A673 (cell line): ENCODE measurements around the gene DEAF1. TPM values are rescaled to one million over a fixed set of nuclear protein-coding genes. Genes with fewer than 3 reads are reported as not detected.

Experiments used
- BruUV-seq: library from RNA; stranded (reverse); fragments of 400-500 nt; replicated peaks from 2 replicates; lab custom pipeline; 2021; lab: Mats Ljungman, UMichigan
- CTCF ChIA-PET: fragments of 300-600 bp; sonication (Branson Sonifier 250); formaldehyde crosslinking; loops from one replicate; lab custom pipeline; 2022; ENCODE audit warnings: antibody characterized with exemption; lab: Charles Lee
- POLR2A ChIA-PET: fragments of 300-600 bp; sonication (Branson Sonifier 250); formaldehyde crosslinking; loops from one replicate; lab custom pipeline; 2022; ENCODE audit warnings: antibody characterized with exemption; ENCODE audit not compliant: low non-redundant PET; lab: Charles Lee
- DNase-seq: peaks from one replicate; pipeline ENCODE4 v3.0.0-alpha.2; 2015; ENCODE audit warnings: low spot score
- H3K27ac ChIP-seq: fragments of 200-600 bp; sonication (generic); 2 replicates; pipeline ENCODE4 v1.5.1; 2016; ENCODE audit warnings: mixed run types, low read depth, mild to moderate bottlenecking, mixed read lengths, antibody characterized with exemption, low read length; ENCODE audit not compliant: poor library complexity, severe bottlenecking
- H3K27me3 ChIP-seq: fragments of 200-600 bp; sonication (generic); replicated peaks from 2 replicates; pipeline ENCODE4 v1.6.1; 2017; ENCODE audit warnings: mixed run types, low read depth, mild to moderate bottlenecking, mixed read lengths, antibody characterized with exemption, low read length; ENCODE audit not compliant: insufficient read depth, poor library complexity
- H3K36me3 ChIP-seq: fragments of 200-600 bp; sonication (generic); 2 replicates; pipeline ENCODE4 v1.6.1; 2016; ENCODE audit warnings: mixed run types, mild to moderate bottlenecking, mixed read lengths, antibody characterized with exemption, low read length; ENCODE audit not compliant: insufficient read depth, poor library complexity, severe bottlenecking
- H3K4me1 ChIP-seq: fragments of 200-600 bp; sonication (generic); 2 replicates; pipeline ENCODE4 v1.6.1; 2017; ENCODE audit warnings: mixed run types, mild to moderate bottlenecking, mixed read lengths, antibody characterized with exemption, low read length; ENCODE audit not compliant: insufficient read depth, poor library complexity, severe bottlenecking
- H3K4me3 ChIP-seq: fragments of 200-600 bp; sonication (generic); 2 replicates; pipeline ENCODE4 v1.5.1; 2016; ENCODE audit warnings: low read depth, mixed run types, mild to moderate bottlenecking, mixed read lengths, low read length; ENCODE audit not compliant: poor library complexity, severe bottlenecking
- H3K9me3 ChIP-seq: fragments of 200-600 bp; sonication (generic); 2 replicates; pipeline ENCODE4 v1.6.1; 2016; ENCODE audit warnings: mixed run types, low read depth, mild to moderate bottlenecking, mixed read lengths, antibody characterized with exemption, low read length; ENCODE audit not compliant: poor library complexity, severe bottlenecking
- CTCF ChIP-seq: fragments of 300-800, 200-600 bp; sonication (generic); conservative IDR thresholded peaks from 2 replicates; pipeline ENCODE4 v1.5.1; 2017; ENCODE audit warnings: low read depth, mild to moderate bottlenecking, antibody characterized with exemption, low read length, moderate library complexity, mixed read lengths
- EZH2 ChIP-seq: fragments of 200-600 bp; sonication (generic); IDR thresholded peaks from 2 replicates; pipeline ENCODE4 v1.6.1; 2017; ENCODE audit warnings: borderline replicate concordance, low read depth, mild to moderate bottlenecking, mixed read lengths, antibody characterized with exemption, low read length; ENCODE audit not compliant: poor library complexity, severe bottlenecking
- intact Hi-C: fragments of 100-400 bp; cut with micrococcal nuclease; formaldehyde crosslinking; loops from one replicate; pipeline ENCODE4 v1.10.0; 2022; ENCODE audit not compliant: unreplicated experiment
- total RNA-seq: library from RNA; stranded (reverse); gene quantifications from 2 replicates; pipeline ENCODE4 v1.2.3, GENCODE V29; 2021

DEAF1 gene
- total RNA-seq, 1 experiment from 2014 or later: 56.7 TPM

- DNase-seq: no peak
- Histone ChIP-seq H3K27ac (no peak overlapping the region), H3K36me3 (no peaks in the 10 kb centered on the region), H3K27me3 (peaks cover 40% of the 10 kb centered on the region), H3K4me3 (no peak overlapping the region), H3K9me3 (no peaks in the 10 kb centered on the region), H3K4me1 (no peaks in the 10 kb centered on the region)
- intact Hi-C loops: loop anchor here (5.0 to 10.0 kb wide), 2 partner anchors 62 to 169 kb away; no protein-coding TSS in a partner anchor
- ChIA-PET POLR2A (interaction anchor here (0.6 kb wide), 1 partner anchor 12 kb away, joined by 3 read pairs; no protein-coding TSS in a partner anchor), CTCF (interaction anchor here (0.6 kb wide), 1 partner anchor 111 kb away, joined by 3 read pairs; no protein-coding TSS in a partner anchor)
- TF ChIP-seq EZH2 (no peak), CTCF (no peak)
- no TSS peak for BruUV-seq
Measured at GRCh38 chr11:724049-724777, 29.2 kb upstream of the DEAF1 start.

- Histone ChIP-seq H3K27ac (no peak overlapping the region), H3K9me3 (no peaks in the 10 kb centered on the region), H3K36me3 (no peaks in the 10 kb centered on the region), H3K4me1 (no peaks in the 10 kb centered on the region), H3K4me3 (no peak overlapping the region), H3K27me3 (peaks cover 40% of the 10 kb centered on the region)
- CTCF ChIA-PET: interaction anchor here (1.3 kb wide), 1 partner anchor 27 kb away, joined by 3 read pairs; no protein-coding TSS in a partner anchor
- no peak for TF ChIP-seq EZH2
- TF ChIP-seq CTCF: peak; percentile 65
- POLR2A ChIA-PET: interaction anchor here (0.6 kb wide), 1 partner anchor 13 kb away, joined by 3 read pairs; no protein-coding TSS in a partner anchor
- BruUV-seq: no TSS peak
- intact Hi-C loops: loop anchor here (5.0 to 10.0 kb wide), 2 partner anchors 61 to 169 kb away; no protein-coding TSS in a partner anchor
- DNase-seq: peak; percentile 61
Measured at GRCh38 chr11:723120-723883, 28.3 kb upstream of the DEAF1 start.

- no peak overlapping the region for H3K4me3 ChIP-seq
- no peak for DNase-seq
- no peaks in the 10 kb centered on the region for H3K9me3 ChIP-seq
- intact Hi-C loops: loop anchor here (5.0 to 10.0 kb wide), 2 partner anchors 60 to 168 kb away; no protein-coding TSS in a partner anchor
- H3K27ac ChIP-seq: no peak overlapping the region
- no peaks in the 10 kb centered on the region for H3K4me1 ChIP-seq
- no TSS peak for BruUV-seq
- no peaks in the 10 kb centered on the region for H3K36me3 ChIP-seq
- TF ChIP-seq EZH2 (no peak), CTCF (no peak)
- ChIA-PET CTCF (interaction anchor here (1.3 kb wide), 1 partner anchor 26 kb away, joined by 3 read pairs; no protein-coding TSS in a partner anchor), POLR2A (no interaction called here)
- H3K27me3 ChIP-seq: peaks cover 40% of the 10 kb centered on the region
Measured at GRCh38 chr11:722346-722811, 27.4 kb upstream of the DEAF1 start.
